Activated CD8-positive, alpha-beta memory T cell treated with anti-CD3 and anti-CD28 coated beads, Interleukin-2, amount 50 U/mL, for 24 hours (primary cell): ENCODE measurements around the gene SLC6A12.

Source experiments
- DNase-seq: peaks from one replicate; pipeline ENCODE4 v3.0.0-alpha.2; 2020; ENCODE audit errors: extremely low read depth

The SLC6A12 gene

GRCh38 chr12:163406-163986 lies 50.5 kb downstream of the SLC6A12 start:
- no peak for DNase-seq

- no peak for DNase-seq
These were observed 51.3 kb downstream of the SLC6A12 start for GRCh38 chr12:162467-163307.

- DNase-seq: no peak
These were observed 52.1 kb downstream of the SLC6A12 start for GRCh38 chr12:161823-162222.

GRCh38 chr12:160858-161257 lies 53.1 kb downstream of the SLC6A12 start:
- DNase-seq: no peak

- DNase-seq: no peak
These were observed 54.7 kb downstream of the SLC6A12 start for GRCh38 chr12:159156-159782.

GRCh38 chr12:157644-158043 lies 56.3 kb downstream of the SLC6A12 start:
- no peak for DNase-seq

- DNase-seq: no peak
These were observed 57.0 kb downstream of the SLC6A12 start for GRCh38 chr12:156945-157344.

GRCh38 chr12:155646-156045 lies 58.3 kb downstream of the SLC6A12 start:
- DNase-seq: no peak

- DNase-seq: no peak
These were observed 59.0 kb downstream of the SLC6A12 start for GRCh38 chr12:155006-155405.

GRCh38 chr12:154058-154457 lies 59.9 kb downstream of the SLC6A12 start:
- DNase-seq: no peak

- peak; percentile 8 for DNase-seq
These were observed 60.7 kb downstream of the SLC6A12 start for GRCh38 chr12:153080-153746.

GRCh38 chr12:152440-152839 lies 61.5 kb downstream of the SLC6A12 start:
- DNase-seq: no peak

GRCh38 chr12:151579-151978 lies 62.4 kb downstream of the SLC6A12 start:
- no peak for DNase-seq

- DNase-seq: no peak
These were observed 65.1 kb downstream of the SLC6A12 start for GRCh38 chr12:148676-149416.

- no peak for DNase-seq
These were observed 66.7 kb downstream of the SLC6A12 start for GRCh38 chr12:147242-147641.

- DNase-seq: no peak
These were observed 68.5 kb downstream of the SLC6A12 start for GRCh38 chr12:145369-145960.

- no peak for DNase-seq
These were observed 69.2 kb downstream of the SLC6A12 start for GRCh38 chr12:144650-145284.

GRCh38 chr12:143964-144649 lies 69.8 kb downstream of the SLC6A12 start:
- no peak for DNase-seq

- DNase-seq: no peak
These were observed 73.8 kb downstream of the SLC6A12 start for GRCh38 chr12:140162-140561.
